ENCODE data around the gene LPP. TPM values are rescaled to one million over a fixed set of nuclear protein-coding genes. Genes with fewer than 3 reads are reported as not detected.

LPP gene
- total and polyA plus RNA-seq, 2 of the 4 experiments (the other 2 are of a cell fraction): 16.0 to 130 TPM

DNA sequence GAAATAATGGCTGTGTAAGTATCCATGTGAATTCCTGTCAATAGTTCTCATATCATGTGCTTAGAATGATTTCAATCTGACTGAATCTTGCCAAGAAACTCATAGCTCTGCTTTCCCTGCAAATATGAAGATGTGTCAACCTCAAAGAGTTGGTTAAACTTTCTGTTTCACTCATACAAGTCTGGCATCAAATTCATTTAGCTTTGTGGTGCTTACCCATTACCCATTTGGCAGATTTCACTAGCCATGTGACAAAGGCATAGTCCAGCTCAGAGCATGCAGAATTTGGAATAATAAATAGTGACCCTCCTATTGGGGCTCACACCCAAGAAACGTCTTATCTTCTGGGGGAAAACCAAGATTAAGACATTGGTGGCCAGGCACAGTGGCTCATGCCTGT, 761.2 kb downstream of the LPP start:
- Histone ChIP-seq H2BK120ac (ENCODE audit: low read depth, low read length) (no peak overlapping the region), H2AFZ (replicated peaks; ENCODE audit: low read length, poor library complexity) (no peak overlapping the region), H4K5ac (ENCODE audit: low read depth, low read length) (no peak overlapping the region), H3K4me2 (ENCODE audit: low read depth, low read length) (no peak overlapping the region; the same call in 1 of the 2 replicates), H2AK5ac (ENCODE audit: low read depth, low read length) (no peak overlapping the region), H3K18ac (ENCODE audit: low read depth, low read length) (0 out of 2 replicates have a peak overlapping the region, but pooled peaks have one; percentile 6), H3K36me3 (ENCODE audit: control insufficient read depth, insufficient read depth, low read length) (no peaks in the 10 kb centered on the region), H3K9me3 (ENCODE audit: control insufficient read depth, insufficient read depth, low read length) (peaks cover 1% of the 10 kb centered on the region; the same call in 1 of the 2 replicates), H3K79me1 (ENCODE audit: low read depth in 1 of 2, low read length in 2 of 2) (no peaks in the 10 kb centered on the region), H2BK20ac (ENCODE audit: low read depth, low read length) (no peak overlapping the region), H4K20me1 (ENCODE audit: insufficient read depth, low read length) (no peaks in the 10 kb centered on the region), H3K9ac (ENCODE audit: low read depth, low read length) (no peak overlapping the region), H3K27me3 (ENCODE audit: control insufficient read depth, insufficient read depth, low read length) (no peaks in the 10 kb centered on the region), H3K4me1 (ENCODE audit: control insufficient read depth, insufficient read depth, low read length) (peaks cover 9% of the 10 kb centered on the region), H4K91ac (ENCODE audit: insufficient read depth, low read depth, low read length) (no peak overlapping the region), H3K27ac (ENCODE audit: insufficient read depth, low read length) (no peak overlapping the region), H4K8ac (ENCODE audit: low read depth in 2 of 2, low read length in 2 of 2) (no peak overlapping the region), H3K4ac (ENCODE audit: low read depth, low read length) (no peak overlapping the region), H3K23ac (ENCODE audit: low read depth, low read length) (no peak overlapping the region), H3K56ac (ENCODE audit: extremely low read depth, insufficient read depth, low read length) (no peak overlapping the region), H2AK9ac (replicated peaks; ENCODE audit: low read depth, low read length, poor library complexity) (no peak overlapping the region), H2BK5ac (ENCODE audit: low read depth, low read length, poor library complexity, severe bottlenecking) (no peak overlapping the region), H2BK15ac (ENCODE audit: low read depth, low read length) (no peak overlapping the region), H3K9me1 (ENCODE audit: insufficient read depth, low read length) (no peaks in the 10 kb centered on the region; the same call in 1 of the 2 replicates), H3K4me3 (ENCODE audit: insufficient read depth, low read depth, low read length) (no peak overlapping the region), H3K14ac (replicated peaks; ENCODE audit: low read depth, low read length) (no peak overlapping the region)
- ChIA-PET CTCF (no interaction called here), POLR2A (ENCODE audit: unreplicated experiment) (no interaction called here)
- no TSS peak for BruUV-seq (replicated peaks)
- in situ Hi-C loops (cut with MboI; ENCODE audit: low sequenced_read_pairs) (no loop called here), intact Hi-C loops (cut with micrococcal nuclease) (no loop called here), dilution Hi-C loops (cut with HindIII; ENCODE audit: low sequenced_read_pairs, unreplicated experiment) (no loop called here)
- TF ChIP-seq CEBPB (IDR thresholded peaks at IDR 0.05; ENCODE audit: low read depth, low read length) (no peak), CHD1 (IDR thresholded peaks at IDR 0.05; ENCODE audit: low read depth, low read length) (no peak), RFX5 (IDR thresholded peaks at IDR 0.05; ENCODE audit: low read depth, low read length) (no peak), NFE2L2 (IDR thresholded peaks at IDR 0.05; ENCODE audit: low read depth, low read length) (no peak), RAD21 (IDR thresholded peaks at IDR 0.05; ENCODE audit: low read length) (no peak), MAZ (IDR thresholded peaks at IDR 0.05; ENCODE audit: borderline replicate concordance, low read depth, low read length) (no peak), MXI1 (IDR thresholded peaks at IDR 0.05; ENCODE audit: borderline replicate concordance, low read depth, low read length) (no peak), MAFK (IDR thresholded peaks at IDR 0.05; ENCODE audit: low read depth, low read length) (no peak), RCOR1 (IDR thresholded peaks at IDR 0.05; ENCODE audit: insufficient replicate concordance, low read length) (no peak), POLR2A (IDR thresholded peaks at IDR 0.05; ENCODE audit: low read depth, low read length) (no peak), SMC3 (IDR thresholded peaks at IDR 0.05; ENCODE audit: low read depth, low read length) (no peak), BHLHE40 (IDR thresholded peaks at IDR 0.05; ENCODE audit: low read depth, low read length) (no peak), FOS (IDR thresholded peaks at IDR 0.05; ENCODE audit: low read depth, low read length) (no peak)
- TF ChIP-seq, protein P1, sequence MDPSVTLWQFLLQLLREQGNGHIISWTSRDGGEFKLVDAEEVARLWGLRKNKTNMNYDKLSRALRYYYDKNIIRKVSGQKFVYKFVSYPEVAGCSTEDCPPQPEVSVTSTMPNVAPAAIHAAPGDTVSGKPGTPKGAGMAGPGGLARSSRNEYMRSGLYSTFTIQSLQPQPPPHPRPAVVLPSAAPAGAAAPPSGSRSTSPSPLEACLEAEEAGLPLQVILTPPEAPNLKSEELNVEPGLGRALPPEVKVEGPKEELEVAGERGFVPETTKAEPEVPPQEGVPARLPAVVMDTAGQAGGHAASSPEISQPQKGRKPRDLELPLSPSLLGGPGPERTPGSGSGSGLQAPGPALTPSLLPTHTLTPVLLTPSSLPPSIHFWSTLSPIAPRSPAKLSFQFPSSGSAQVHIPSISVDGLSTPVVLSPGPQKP (IDR thresholded peaks at IDR 0.05; ENCODE audit: borderline replicate concordance, low read depth, low read length): no peak
- TF ChIP-seq, protein P2, sequence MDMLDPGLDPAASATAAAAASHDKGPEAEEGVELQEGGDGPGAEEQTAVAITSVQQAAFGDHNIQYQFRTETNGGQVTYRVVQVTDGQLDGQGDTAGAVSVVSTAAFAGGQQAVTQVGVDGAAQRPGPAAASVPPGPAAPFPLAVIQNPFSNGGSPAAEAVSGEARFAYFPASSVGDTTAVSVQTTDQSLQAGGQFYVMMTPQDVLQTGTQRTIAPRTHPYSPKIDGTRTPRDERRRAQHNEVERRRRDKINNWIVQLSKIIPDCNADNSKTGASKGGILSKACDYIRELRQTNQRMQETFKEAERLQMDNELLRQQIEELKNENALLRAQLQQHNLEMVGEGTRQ (IDR thresholded peaks at IDR 0.05; ENCODE audit: low read depth, low read length): no peak
- TF ChIP-seq, protein P3, sequence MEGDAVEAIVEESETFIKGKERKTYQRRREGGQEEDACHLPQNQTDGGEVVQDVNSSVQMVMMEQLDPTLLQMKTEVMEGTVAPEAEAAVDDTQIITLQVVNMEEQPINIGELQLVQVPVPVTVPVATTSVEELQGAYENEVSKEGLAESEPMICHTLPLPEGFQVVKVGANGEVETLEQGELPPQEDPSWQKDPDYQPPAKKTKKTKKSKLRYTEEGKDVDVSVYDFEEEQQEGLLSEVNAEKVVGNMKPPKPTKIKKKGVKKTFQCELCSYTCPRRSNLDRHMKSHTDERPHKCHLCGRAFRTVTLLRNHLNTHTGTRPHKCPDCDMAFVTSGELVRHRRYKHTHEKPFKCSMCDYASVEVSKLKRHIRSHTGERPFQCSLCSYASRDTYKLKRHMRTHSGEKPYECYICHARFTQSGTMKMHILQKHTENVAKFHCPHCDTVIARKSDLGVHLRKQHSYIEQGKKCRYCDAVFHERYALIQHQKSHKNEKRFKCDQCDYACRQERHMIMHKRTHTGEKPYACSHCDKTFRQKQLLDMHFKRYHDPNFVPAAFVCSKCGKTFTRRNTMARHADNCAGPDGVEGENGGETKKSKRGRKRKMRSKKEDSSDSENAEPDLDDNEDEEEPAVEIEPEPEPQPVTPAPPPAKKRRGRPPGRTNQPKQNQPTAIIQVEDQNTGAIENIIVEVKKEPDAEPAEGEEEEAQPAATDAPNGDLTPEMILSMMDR (conservative IDR thresholded peaks at IDR 0.05; ENCODE audit: low read depth, low read length): no peak
- DNase-seq (peak; percentile 63), ATAC-seq (ENCODE audit: low read depth) (no peak)
- WGBS, 2 experiments (ENCODE audit: extremely low coverage in 2 of 2, insufficient read length in 1 of 2): 80% methylated on average over 1 of the region's 1 CpG; no CpG with 5 or more reads in 1 of the 2 experiments
